NCI-H82 treated with DMSO at 0.1 percent for 48 hours (cell line): Measurements from ENCODE around the gene ZDHHC5.
A peak's percentile ranks its signal among the peaks of the same experiment; 100 is the strongest.
"Not testable (repeated sequence)": the region's sequence is repeated elsewhere in the genome, so short reads cannot be mapped to it uniquely, and the experiment has no call there.

Experiments used
- DNase-seq: peaks from one replicate; lab custom pipeline; 2025; ENCODE audit not compliant: unreplicated experiment; lab: John Stamatoyannopoulos, UW

The ZDHHC5 gene

GRCh38 chr11:57643802-57644201 lies 24.1 kb upstream of the ZDHHC5 start:
- DNase-seq, result no peak

DNA sequence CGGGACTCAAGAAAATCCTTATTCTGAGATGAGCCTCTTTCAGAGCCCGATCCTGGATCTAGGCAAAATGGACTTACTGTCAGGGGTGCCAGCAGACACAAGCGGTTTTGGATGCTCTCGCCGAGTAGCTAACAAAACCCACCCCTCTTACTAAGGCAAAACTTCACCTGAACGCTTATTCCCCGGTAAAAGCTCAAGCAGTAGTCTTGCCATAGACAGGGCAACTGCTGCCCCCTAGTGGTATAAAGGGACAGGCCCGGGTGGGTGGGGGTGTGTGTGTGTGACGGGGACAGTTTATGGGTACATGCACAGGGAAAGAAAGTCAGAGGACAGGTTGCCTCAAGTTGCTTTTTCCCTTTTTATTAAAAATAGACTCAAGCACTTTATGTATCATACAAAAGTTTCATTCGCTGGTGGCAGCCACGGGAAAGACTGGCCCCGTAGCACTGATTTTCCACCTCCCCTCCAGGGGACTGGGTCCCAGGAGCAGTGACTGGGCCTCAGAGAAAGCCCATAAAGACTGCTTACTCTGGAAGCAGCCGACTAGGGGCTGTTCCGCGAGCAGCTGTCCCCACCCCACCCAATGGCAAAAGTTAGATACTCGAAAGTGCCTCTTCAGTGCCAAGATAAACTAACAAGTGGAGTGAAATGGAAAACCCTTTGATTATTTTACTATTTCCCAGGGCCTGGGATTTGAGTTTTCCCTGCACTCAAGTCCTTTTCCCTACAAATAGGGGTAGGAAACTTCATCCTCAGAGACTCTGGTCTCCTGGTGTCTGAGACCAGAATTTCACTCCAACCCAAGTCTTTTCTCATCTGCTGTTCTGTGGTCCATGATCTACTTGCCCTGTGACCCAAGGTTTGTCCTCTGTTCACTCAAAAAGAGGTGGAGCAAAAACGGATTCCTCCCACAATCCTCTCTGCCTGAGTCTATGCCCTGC lies 22.9 kb upstream of the ZDHHC5 start:
- peak; percentile 59 for DNase-seq

DNA sequence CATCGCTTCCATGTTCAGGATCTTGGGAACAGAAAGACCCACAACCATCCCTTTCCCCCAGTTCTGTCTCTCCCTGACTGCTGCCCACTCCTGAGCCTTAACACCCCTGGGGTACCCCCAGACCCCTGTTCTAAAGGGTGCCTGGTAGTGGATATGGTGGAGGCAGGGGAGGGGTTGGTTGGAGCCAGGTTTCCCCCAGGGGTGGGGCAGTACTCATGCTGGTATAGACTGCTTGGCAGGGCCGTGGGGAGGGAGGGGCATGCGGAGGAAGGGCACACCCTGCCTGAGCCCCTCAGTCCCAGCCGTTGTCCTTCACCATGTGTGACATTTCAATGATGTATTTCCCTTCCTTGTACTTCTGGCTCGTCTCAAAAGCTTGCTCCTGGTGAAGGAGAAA lies 22.2 kb upstream of the ZDHHC5 start:
- no peak for DNase-seq

- DNase-seq, result no peak
Observed at GRCh38 chr11:57646194-57646798, 21.6 kb upstream of the ZDHHC5 start.

DNA sequence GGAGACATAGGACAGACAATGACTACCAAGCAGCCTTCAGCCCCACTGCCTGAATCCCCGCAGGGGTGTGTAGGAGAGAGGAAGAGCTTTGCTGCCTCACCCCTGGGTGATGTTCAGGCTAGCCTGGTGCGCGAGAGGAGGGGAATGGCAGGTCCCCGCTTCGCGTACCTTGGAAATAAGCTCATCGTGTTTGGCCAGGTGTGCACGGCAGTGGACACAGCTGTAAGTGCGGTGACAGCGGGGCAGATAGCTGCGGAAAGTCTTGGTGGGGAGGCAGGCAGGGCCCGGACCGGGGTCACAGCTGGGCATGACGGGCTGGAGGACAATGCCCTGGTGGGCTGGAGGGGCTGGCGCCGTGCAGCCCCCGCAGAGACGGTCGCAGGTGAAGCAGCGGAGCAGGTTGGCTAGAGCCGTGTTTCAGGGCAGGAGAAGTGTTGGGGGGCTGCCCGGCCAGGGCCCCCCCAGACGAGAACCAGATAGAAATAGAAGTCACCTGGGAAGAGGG lies 21.1 kb upstream of the ZDHHC5 start:
- no peak for DNase-seq

- DNase-seq, result no peak
Observed at GRCh38 chr11:57647372-57647771, 20.5 kb upstream of the ZDHHC5 start.

DNA sequence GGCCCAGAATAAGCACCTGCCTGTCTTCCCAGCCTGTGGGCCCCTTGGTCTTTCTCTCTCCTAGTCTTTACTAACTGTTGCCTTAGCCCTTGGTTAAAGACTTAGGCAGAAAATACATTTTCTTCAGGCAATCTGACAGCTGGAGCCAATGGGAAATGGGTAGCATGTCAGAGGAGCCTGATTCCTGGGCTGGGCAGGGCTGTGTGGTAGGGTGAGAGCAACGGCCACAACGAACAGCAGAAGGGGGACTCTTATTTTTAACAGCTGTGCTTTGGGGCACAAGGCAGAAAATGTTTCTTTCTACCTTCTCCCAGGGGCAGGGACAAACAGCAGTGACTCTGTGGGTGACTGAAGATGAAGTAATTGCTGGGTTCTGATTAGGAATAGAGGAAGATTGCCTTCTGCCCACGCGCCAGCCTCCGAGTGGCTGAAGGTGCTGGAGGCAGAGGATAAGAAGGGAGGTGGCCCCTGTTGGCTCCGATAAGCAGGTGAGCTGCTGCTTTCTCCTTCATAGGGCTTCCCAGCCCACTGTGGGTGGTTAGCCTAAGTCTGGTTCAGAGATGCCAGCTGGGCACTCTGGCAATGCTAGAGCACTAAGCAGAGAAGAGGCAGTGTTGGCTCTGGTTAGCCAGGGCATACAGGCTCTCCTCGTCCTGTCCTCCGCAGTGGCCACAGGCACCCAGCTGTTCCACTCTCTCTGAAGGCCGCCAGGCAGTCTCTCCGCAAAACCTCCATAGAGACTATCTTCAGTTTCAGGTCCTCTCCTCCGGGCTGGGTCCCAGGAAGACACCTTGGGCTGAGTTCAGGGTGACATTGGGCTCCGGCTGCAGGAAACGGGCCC lies 19.7 kb upstream of the ZDHHC5 start:
- no peak for DNase-seq

- DNase-seq, result no peak
Observed at GRCh38 chr11:57648801-57649735, 18.8 kb upstream of the ZDHHC5 start.

- no peak for DNase-seq
Observed at GRCh38 chr11:57649826-57650738, 17.8 kb upstream of the ZDHHC5 start, which contains the start of gene YPEL4. TSS of gene YPEL4 (minus strand) at chr11:57649912. CDS start at chr11:57647107, 2,805 bp downstream.

DNA sequence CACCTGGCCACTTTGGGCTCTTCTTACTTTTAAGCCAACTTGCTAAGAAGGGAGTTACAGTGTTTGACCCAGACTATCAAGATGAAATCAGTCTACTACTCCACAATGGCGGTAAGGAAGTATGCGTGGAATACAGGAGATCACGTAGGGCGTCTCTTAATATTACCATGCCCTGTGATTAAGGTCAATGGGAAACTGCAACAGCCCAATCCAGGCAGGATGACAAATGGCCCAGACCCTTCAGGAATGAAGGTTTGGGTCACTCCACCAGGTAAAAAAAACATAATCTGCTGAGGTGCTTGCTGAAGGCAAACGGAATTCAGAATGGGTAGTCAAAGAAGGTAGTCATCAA lies 17.2 kb upstream of the ZDHHC5 start:
- no peak for DNase-seq

DNA sequence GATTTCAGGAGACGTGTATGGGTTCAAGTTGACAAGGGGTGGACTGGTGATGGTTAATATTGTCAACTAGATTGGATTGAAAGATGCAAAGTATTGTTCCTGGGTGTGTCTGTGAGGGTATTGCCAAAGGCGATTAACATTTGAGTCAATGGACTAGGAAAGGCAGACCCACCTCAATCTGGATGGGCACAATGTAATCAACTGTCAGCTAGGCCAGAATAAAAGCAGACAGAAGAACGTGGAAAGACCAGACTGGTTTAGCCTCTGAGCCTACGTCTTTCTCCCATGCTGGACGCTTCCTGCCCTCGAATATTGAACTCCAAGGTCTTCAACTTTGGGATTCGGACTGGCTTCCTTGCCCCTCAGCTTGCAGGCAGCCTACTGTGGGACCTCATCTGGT lies 16.5 kb upstream of the ZDHHC5 start:
- DNase-seq, result no peak

DNA sequence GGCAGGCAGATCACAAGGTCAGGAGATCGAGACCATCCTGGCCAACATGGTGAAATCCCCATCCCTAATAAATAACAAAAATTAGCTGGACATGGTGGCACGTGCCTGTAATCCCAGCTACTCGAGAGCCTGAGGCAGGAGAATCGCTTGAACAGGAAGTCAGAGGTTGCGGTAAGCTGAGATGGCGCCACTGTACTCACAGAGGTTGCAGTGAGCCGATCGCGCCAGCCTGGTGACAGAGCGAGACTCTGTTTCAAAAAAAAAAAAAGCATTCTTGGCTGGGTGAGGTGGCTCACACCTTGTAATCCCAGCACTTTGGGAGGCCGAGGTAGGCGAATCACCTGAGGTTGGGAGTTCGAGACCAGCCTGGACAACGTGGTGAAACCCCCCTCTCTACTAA lies 15.7 kb upstream of the ZDHHC5 start:
- DNase-seq, result not testable (repeated sequence)

DNA sequence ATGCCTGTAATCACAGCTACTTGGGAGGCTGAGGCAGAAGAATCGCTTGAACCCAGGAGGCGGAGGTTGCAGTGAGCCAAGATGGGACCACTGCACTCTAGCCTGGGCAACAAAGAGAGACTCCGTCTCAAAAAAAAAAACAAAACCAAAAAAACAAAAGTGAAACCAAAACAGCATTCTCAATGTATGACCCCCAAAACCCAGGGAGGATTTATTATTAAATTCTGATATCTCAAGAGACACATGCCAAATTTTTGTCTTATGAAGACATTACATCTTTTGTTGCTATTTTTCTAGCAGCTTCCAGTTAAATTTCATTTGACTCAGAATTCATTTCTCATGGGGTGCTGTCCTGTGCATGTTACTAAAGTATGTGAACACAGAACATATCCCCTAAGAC lies 15.3 kb upstream of the ZDHHC5 start:
- no peak for DNase-seq

DNA sequence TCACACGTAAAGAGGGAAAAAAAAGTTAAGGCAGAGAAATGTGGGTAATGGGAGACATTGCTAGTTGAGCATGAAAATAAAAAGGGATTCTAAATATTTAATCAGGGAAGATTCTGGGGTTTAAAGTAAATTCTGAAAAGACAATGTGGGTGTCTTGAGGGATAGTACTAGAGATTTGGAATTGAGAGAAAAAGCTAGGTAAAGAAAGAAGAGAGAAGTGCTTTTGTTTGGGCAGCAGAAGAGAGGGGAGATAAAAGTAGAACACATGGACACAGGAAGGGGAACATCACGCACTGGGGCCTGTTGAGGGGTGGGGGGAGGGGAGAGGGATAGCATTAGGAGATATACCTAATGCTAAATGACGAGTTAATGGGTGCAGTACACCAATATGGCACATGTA lies 14.8 kb upstream of the ZDHHC5 start:
- no peak for DNase-seq

DNA sequence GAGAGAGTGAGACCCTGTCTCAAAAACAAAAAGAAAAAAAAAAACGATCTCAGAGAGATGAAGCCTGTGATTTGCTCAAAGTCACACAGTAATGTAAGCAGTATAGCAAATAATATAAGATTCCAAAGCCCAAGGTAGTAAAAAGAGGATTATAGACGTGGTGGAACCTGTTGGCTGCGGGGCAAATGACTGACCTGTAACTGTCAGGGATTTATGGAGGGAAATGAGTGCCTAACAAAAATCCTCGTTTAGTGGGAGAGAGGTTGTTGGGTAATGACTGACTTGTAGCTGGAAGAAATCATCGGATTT lies 11.1 kb upstream of the ZDHHC5 start:
- no peak for DNase-seq

DNA sequence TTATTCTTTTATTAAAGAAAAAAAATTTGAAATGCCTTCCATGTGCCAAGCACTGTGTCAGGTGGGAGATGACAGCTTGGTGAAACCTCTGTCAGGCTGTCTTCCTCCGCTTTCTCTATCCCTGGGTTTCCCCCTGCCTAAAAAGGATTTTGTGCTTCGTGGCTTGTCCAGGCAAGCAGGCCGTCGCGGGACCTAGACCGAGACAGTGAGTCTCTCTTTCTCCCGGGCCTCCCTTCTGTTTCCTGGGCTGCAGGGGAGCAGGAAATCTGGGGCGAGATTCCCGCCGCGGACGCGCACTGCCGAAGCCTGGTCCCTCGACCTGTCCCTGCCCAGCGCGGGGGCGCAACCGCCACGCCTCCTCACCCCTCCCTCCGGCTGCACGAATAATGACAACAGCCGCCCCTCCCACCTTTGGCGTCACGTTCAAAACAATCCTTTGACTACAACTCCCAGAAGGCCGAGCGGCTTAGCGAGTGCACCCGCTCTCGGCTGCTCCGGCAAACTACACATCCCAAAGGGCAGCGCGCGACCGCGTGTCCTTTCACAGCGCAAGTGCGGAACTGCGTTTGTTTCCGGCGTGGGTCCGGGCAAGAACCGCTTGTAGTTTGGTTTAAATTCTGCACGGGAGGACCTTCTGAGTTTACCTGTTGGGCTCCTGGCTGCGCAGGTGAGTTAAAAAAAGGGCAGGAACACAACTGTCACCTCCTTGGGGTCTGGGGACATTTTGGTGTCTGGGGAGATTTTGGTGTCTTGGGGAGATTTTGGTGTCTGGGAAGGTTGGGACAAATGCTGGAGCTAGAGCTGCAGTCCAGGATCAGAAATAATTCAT lies 10.5 kb upstream of the ZDHHC5 start, which contains the start of gene CLP1:
Gene CLP1 (plus strand): TSS at position 569 of the 829 bp plus-strand sequence. CDS start 1,715 bp downstream, outside the sequence.
- DNase-seq, result peak; percentile 93

GRCh38 chr11:57658023-57658361 lies 9.9 kb upstream of the ZDHHC5 start:
- DNase-seq, result no peak

DNA sequence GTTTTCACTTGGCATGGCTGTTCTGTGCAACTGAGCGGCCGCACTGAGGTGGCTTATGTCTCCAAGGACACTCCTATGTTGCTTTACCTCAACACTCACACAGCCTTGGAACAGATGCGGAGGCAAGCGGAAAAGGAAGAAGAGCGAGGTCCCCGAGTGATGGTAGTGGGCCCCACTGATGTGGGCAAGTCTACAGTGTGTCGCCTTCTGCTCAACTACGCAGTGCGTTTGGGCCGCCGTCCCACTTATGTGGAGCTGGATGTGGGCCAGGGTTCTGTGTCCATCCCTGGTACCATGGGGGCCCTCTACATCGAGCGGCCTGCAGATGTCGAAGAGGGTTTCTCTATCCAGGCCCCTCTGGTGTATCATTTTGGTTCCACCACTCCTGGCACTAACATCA lies 8.2 kb upstream of the ZDHHC5 start:
- no peak for DNase-seq

GRCh38 chr11:57662893-57663292 lies 5.0 kb upstream of the ZDHHC5 start:
- no peak for DNase-seq
